Stimulated activated CD4-positive, alpha-beta T cell treated with anti-CD3 and anti-CD28 coated beads, TNF-alpha, amount 100 ng/mL, for 1 hour (primary cell): ENCODE results near the gene CRYBB1.
A peak's percentile ranks its signal among the peaks of the same experiment; 100 is the strongest.

Experiments
- DNase-seq, 3 donors: peaks; one replicate each; pipeline ENCODE4 v3.0.0-alpha.2; 2020; ENCODE audit warnings: low read depth in 3 of 3, low spot score in 1 of 3

CRYBB1 gene

GRCh38 chr22:26579331-26579886, 38.4 kb downstream of the CRYBB1 start:
- peak in 1 of 3 donors; percentile 12 for DNase-seq

DNA sequence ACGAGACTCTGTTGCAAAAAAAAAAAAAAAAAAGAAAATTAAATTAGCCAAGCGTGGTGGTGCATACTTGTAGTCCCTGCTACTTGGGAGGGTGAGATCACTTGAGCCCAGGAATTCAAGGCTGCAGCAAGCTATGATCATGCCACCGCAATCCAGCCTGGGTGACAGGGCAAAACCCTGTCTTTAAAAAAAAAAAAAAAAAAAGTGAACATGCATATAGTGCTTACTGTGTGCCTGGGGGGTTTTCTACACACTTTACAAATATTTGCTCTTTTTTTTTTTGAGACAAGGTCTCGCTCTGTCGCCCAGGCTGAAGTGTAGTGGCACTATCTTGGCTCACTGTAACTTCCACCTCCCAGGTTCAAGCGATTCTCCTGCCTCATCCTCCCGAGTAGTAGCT, 40.7 kb downstream of the CRYBB1 start:
- DNase-seq: no peak

- no peak for DNase-seq
Measured at GRCh38 chr22:26576026-26576680, 41.7 kb downstream of the CRYBB1 start.

GRCh38 chr22:26574001-26574723, 43.7 kb downstream of the CRYBB1 start:
- no peak for DNase-seq

GRCh38 chr22:26573026-26573662, 44.7 kb downstream of the CRYBB1 start:
- no peak for DNase-seq

- no peak for DNase-seq
Measured at GRCh38 chr22:26570864-26571525, 46.8 kb downstream of the CRYBB1 start.

DNA sequence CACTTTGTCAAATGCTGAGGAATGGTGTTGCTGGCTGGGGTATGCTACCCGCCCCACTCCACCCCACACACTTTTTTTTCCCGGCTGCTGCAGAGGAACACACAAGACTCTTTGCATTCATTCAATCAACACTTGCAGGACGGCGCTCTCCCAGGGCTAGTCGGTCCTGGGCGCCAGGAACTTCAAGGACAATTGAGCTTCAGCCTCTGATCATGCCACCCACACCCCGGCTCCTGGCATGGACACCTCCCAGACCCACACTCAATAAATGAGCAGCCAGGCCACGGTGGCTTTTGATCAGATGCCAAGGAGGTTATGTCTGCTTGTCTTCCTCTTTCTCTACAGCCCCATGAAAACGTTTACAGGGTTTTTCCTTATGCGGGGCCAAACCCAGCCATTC, 47.7 kb downstream of the CRYBB1 start:
- no peak for DNase-seq

DNA sequence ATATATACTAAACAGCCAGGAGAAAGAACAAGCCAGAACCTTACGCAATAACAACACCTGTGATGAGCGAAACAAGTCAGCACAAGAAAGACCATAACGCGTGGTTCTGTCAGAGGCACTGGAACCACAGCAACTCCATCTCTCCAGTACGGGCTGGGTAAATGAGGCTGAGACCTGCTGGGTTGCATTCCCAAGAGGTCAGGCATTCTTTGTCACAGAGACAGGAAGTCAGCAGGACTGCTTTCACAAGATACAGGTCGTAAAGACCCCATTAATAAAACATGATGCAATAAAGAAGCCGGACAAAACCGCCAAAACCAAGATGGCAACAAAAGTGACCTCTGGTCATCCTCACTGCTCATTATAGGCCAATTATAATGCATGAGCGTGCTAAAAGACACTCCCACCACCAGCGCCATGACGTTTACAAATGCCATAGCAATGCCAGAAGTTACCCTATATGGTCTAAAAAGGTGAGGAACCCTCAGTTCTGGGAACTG, 49.6 kb downstream of the CRYBB1 start:
- no peak for DNase-seq

GRCh38 chr22:26567610-26568009, 50.2 kb downstream of the CRYBB1 start:
- DNase-seq: no peak

GRCh38 chr22:26566994-26567393, 50.8 kb downstream of the CRYBB1 start:
- DNase-seq: no peak

- DNase-seq: no peak
Measured at GRCh38 chr22:26565889-26566288, 51.9 kb downstream of the CRYBB1 start.

DNA sequence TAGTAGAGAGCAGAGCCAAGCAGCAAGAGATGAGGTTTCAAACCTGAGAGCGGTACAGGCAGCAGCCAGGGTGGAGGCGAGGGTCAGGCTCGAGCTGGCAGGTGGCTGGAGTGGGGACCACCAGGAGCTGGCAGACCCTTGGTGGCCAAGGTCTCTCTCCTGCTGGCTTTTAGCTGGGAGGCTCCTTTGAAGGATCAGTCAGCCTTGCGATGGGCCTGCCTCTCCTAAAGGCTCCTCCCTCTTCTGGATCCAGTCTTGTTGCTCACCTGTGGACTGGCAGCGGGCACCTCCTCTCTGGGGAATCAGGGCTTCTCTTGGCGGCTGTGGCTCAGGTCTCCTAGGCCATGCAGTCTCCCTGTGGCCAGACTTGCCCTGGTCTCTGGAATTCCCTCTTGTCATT, 52.6 kb downstream of the CRYBB1 start:
- no peak for DNase-seq

DNA sequence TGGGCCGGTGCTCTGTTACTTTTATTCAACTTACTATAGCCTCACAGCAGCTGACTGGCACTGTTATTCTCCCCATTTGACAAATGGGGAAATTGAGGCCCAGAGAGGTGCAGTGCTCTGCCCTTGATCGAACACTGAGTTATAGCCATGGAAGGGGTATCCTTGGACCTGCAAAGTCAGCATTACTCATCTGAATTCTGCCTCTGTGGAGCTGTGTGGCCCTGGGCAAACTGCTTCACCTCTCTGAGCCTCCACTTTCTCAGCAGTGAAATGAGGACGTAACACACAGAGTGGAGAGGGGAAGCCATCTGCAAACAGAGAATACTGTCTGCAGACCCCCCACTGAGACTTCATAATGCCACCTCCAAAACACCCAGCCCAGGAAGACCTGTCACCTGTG, 53.2 kb downstream of the CRYBB1 start:
- DNase-seq: no peak

GRCh38 chr22:26564181-26564580, 53.6 kb downstream of the CRYBB1 start:
- no peak for DNase-seq

GRCh38 chr22:26563022-26563421, 54.8 kb downstream of the CRYBB1 start:
- no peak for DNase-seq

GRCh38 chr22:26561756-26562417, 55.9 kb downstream of the CRYBB1 start:
- no peak for DNase-seq

GRCh38 chr22:26559961-26560575, 57.8 kb downstream of the CRYBB1 start:
- DNase-seq: no peak

GRCh38 chr22:26558248-26558895, 59.5 kb downstream of the CRYBB1 start:
- no peak for DNase-seq

DNA sequence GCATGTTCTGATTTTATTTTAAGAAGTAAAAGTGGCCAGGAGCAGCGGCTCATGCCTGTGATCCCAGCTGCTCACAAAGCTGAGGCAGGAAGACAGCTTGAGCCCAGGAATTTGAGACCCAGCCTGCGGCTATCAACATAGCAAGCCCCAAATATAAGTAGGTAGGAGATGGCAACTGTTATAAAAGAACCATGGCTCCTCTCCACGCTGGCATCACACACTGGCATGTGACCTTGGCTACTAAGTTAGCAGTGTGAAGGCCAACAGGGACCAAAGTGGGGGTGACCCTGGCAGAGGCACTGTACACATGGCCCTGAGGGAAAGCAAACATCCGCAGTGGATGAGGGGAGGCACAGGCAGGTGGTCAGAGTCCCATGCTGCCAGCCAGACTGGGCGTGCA, 60.9 kb downstream of the CRYBB1 start:
- DNase-seq: no peak

DNA sequence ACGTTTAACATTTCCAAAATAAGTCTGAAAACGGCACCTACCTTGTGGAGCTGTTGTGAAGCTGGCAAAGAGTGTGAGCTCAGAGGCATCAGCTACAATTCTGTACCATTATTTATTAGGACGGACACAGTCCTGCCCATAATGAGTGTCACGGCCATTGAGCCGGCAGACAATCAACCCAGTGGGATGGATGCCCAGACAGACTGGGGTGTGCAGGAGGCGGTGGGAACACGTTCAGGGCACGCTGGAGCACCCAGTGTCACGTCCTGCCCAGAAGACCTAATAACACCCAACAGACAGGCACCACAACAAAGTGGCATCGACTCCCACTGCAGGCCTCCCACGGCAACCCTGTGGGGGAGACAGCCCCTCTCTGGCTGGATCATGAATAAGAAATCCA, 62.3 kb downstream of the CRYBB1 start:
- DNase-seq: no peak
